ENCODE measurements around the gene RXRA. TPM values are rescaled to one million over a fixed set of nuclear protein-coding genes. Genes with fewer than 3 reads are reported as not detected.

The RXRA gene
- total and polyA plus RNA-seq, 7 donors = 37.7 to 192 (median 139) TPM

DNA sequence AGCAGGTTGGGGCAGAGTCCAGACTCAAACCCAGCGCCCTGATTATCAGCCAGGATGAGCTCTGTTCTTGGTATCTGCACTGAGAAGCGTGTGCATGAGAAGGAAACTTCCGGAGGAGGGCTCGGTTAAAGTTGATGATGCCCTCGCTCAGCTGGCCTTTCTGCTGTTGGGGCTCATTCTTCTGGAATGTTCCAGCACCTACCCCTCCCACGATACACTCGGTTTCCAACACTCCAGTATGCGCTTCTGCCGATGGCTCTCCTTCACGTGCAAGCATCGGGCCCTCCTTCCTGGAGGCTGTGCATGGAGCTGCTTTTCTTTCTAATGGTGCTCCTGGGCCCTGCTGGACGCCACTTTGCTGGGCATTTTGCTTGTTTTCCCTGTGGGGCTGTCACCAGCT, 134.0 kb downstream of the RXRA start:
- no peaks in the 10 kb centered on the region for H3K9me3 ChIP-seq
- WGBS, 3 donors = 86 to 89% (median 89%) methylated on average over 12 of the region's 12 CpGs
- no peak overlapping the region for H3K27ac ChIP-seq
- intact Hi-C loops (cut with DNase I) = no loop called here
- no peaks in the 10 kb centered on the region for H3K36me3 ChIP-seq (ENCODE audit: insufficient read depth in 1 of 2, low read depth in 1 of 2)
- DNase-seq (no peak), ATAC-seq (no peak)
- TF ChIP-seq, protein P1, sequence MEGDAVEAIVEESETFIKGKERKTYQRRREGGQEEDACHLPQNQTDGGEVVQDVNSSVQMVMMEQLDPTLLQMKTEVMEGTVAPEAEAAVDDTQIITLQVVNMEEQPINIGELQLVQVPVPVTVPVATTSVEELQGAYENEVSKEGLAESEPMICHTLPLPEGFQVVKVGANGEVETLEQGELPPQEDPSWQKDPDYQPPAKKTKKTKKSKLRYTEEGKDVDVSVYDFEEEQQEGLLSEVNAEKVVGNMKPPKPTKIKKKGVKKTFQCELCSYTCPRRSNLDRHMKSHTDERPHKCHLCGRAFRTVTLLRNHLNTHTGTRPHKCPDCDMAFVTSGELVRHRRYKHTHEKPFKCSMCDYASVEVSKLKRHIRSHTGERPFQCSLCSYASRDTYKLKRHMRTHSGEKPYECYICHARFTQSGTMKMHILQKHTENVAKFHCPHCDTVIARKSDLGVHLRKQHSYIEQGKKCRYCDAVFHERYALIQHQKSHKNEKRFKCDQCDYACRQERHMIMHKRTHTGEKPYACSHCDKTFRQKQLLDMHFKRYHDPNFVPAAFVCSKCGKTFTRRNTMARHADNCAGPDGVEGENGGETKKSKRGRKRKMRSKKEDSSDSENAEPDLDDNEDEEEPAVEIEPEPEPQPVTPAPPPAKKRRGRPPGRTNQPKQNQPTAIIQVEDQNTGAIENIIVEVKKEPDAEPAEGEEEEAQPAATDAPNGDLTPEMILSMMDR (IDR thresholded peaks at IDR 0.05) = no peak
- no peak overlapping the region for H3K4me3 ChIP-seq
- no peaks in the 10 kb centered on the region for H3K27me3 ChIP-seq (ENCODE audit: insufficient read depth in 3 of 3, low read length in 2 of 3)
- peaks cover 16% of the 10 kb centered on the region for H3K4me1 ChIP-seq

DNA sequence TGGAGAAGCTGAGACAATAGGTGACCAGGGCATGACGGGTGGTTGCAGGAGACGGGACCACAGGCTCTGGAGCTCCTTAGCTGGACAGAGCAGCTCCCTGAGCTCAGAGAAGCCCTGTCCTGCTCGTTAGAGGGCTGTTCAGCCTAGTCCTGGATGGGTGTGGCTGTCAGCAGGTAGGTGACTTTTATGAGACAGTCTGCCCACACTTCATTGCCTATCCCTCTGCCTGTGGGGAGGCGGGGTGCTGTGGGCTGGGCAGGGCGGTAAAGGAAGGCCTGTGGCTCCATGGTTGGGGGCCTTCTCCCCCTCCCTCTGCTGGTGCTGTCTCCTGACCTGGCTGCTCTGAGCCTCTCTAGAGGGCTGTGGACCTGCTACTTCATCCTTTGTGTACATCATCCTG, 134.6 kb downstream of the RXRA start:
- DNase-seq (no peak), ATAC-seq (no peak)
- Histone ChIP-seq H3K4me1 (peaks cover 11% of the 10 kb centered on the region), H3K4me3 (no peak overlapping the region), H3K36me3 (ENCODE audit: insufficient read depth in 1 of 2, low read depth in 1 of 2) (no peaks in the 10 kb centered on the region), H3K27me3 (ENCODE audit: insufficient read depth in 3 of 3, low read length in 2 of 3) (no peaks in the 10 kb centered on the region), H3K9me3 (no peaks in the 10 kb centered on the region), H3K27ac (no peak overlapping the region)
- TF ChIP-seq, protein P1 (IDR thresholded peaks at IDR 0.05) = no peak
- intact Hi-C loops (cut with DNase I) = no loop called here
- WGBS, 3 donors = 88 to 94% (median 90%) methylated on average over 5 of the region's 5 CpGs

GRCh38 chr9:134461426-134461982, 135.2 kb downstream of the RXRA start:
- H3K4me3 ChIP-seq = no peak overlapping the region
- no peak for DNase-seq
- peaks cover 5% of the 10 kb centered on the region for H3K4me1 ChIP-seq
- H3K36me3 ChIP-seq (ENCODE audit: insufficient read depth in 1 of 2, low read depth in 1 of 2) = no peaks in the 10 kb centered on the region
- TF ChIP-seq, protein P1 (IDR thresholded peaks at IDR 0.05) = no peak
- H3K27me3 ChIP-seq (ENCODE audit: insufficient read depth in 3 of 3, low read length in 2 of 3) = no peaks in the 10 kb centered on the region
- H3K9me3 ChIP-seq = no peaks in the 10 kb centered on the region
- no peak for ATAC-seq
- WGBS, 3 donors = 86 to 96% (median 93%) methylated on average over 8 of the region's 8 CpGs
- no peak overlapping the region for H3K27ac ChIP-seq
- intact Hi-C loops (cut with DNase I) = no loop called here

- DNase-seq = no peak
- no peaks in the 10 kb centered on the region for H3K4me1 ChIP-seq
- TF ChIP-seq, protein P1 (IDR thresholded peaks at IDR 0.05) = no peak
- 65 to 78% (median 70%) methylated on average over 9 to 13 of the region's 13 CpGs for WGBS, 3 donors
- no peak overlapping the region for H3K27ac ChIP-seq
- no peak for ATAC-seq
- no peaks in the 10 kb centered on the region for H3K36me3 ChIP-seq (ENCODE audit: insufficient read depth in 1 of 2, low read depth in 1 of 2)
- no peak overlapping the region for H3K4me3 ChIP-seq
- intact Hi-C loops (cut with DNase I) = no loop called here
- H3K9me3 ChIP-seq = no peaks in the 10 kb centered on the region
- no peaks in the 10 kb centered on the region for H3K27me3 ChIP-seq (ENCODE audit: insufficient read depth in 3 of 3, low read length in 2 of 3)
Observed at GRCh38 chr9:134462318-134462717, 136.1 kb downstream of the RXRA start.

DNA sequence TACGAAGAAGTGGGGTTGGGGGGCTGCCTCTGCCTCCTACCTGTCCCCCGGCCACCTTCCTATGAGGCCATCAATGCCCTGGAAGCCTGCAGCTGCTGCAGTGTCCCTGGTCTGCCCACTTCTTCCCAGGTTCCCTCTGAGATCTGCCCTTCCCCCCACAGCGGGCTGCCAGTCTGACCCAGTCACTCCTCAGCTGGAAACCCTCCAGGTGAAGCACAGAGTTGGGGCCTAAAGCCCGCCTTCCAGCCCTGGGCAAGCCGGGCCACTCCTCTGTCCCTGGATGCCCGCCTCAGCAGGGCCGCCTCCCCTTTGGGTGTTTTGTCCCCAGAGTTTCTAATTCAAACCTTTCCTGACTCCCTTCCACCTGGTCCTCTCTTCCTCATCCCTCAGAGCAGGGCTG, 137.0 kb downstream of the RXRA start:
- H3K4me3 ChIP-seq = no peak overlapping the region
- no peak for ATAC-seq
- no peak for DNase-seq
- no peaks in the 10 kb centered on the region for H3K36me3 ChIP-seq (ENCODE audit: insufficient read depth in 1 of 2, low read depth in 1 of 2)
- no peak overlapping the region for H3K27ac ChIP-seq
- WGBS, 3 donors = 79 to 85% (median 82%) methylated on average over 7 of the region's 7 CpGs
- H3K4me1 ChIP-seq = no peaks in the 10 kb centered on the region
- TF ChIP-seq, protein P1 (IDR thresholded peaks at IDR 0.05) = no peak
- no peaks in the 10 kb centered on the region for H3K27me3 ChIP-seq (ENCODE audit: insufficient read depth in 3 of 3, low read length in 2 of 3)
- intact Hi-C loops (cut with DNase I) = no loop called here
- H3K9me3 ChIP-seq = no peaks in the 10 kb centered on the region

All from psoas muscle (tissue), 8 donors.